ENCODE data around the gene OR7G1. TPM values are rescaled to one million over a fixed set of nuclear protein-coding genes. Genes with fewer than 3 reads are reported as not detected.
"Not testable (repeated sequence)": the region's sequence is repeated elsewhere in the genome, so short reads cannot be mapped to it uniquely, and the experiment has no call there.

Gene OR7G1
- polyA plus RNA-seq, 4 donors, result not detected

- DNase-seq (ENCODE audit: low read depth in 4 of 4, low spot score in 3 of 4), result no peak
These were observed 36.9 kb downstream of the OR7G1 start for GRCh38 chr19:9078651-9079050.

DNA sequence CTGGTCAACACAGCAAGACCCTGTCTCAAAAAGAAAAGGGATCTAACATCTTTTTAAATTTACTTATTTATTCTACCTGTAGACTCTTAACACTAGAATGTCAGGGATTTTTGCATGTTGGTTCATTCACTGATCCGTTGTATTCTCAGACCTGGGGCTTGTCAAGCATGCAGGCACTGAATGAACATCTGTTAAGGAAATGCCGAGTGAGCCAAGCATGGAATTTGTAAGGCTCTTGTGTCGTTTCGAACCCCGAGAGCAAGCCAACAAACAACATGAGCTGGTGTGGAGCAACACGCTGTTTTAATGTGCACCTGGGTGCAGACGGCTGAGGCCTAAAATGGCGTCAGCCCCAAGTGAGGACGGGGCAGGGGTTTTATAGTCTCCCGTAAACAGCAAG is 38.7 kb downstream of the OR7G1 start:
- DNase-seq (ENCODE audit: low read depth in 4 of 4, low spot score in 3 of 4), result no peak

DNA sequence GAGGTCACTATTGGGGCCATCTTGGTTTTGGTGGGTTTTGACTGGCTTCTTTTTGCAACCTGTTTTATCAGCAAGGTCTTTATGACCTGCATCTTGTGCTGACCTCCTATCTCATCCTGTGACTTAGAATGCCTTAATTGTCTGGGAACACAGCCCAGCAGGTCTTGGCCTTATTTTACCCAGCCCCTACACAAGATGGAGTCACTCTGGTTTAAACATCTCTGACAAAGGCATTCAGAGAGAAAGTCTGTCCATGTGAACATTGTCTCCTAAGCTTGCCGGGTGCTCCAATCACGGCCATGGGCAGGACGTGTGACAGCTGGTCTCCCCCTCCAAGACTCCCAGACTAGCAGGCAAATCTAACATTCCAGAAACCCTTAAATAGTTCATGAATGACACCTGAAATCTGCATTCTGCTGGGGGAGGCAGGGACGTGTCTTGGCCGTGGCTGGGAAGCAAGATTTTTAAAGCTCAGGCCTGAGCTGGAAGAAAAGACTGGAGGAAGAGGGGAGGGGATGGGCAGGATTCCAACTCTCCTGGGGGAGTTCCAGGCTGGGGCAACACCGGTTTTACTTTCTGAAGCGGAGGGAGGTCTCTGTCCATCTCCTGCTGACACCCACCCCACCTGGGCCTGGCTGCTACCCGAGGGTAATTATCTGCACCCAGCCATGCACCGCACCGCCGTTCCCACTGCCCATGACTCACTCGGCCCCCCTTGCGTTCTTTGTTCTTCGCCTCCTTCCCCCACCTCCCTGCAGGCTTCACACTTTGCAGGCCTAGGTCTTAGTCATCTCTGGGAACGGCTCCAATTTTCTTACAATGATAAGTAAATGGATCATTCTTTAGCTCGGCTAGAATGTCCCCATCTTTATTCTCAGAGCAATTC is 40.3 kb downstream of the OR7G1 start:
- DNase-seq (ENCODE audit: low read depth in 4 of 4, low spot score in 3 of 4), result peak in 3 of 4 donors; percentile 62 to 68 (median 65)

DNA sequence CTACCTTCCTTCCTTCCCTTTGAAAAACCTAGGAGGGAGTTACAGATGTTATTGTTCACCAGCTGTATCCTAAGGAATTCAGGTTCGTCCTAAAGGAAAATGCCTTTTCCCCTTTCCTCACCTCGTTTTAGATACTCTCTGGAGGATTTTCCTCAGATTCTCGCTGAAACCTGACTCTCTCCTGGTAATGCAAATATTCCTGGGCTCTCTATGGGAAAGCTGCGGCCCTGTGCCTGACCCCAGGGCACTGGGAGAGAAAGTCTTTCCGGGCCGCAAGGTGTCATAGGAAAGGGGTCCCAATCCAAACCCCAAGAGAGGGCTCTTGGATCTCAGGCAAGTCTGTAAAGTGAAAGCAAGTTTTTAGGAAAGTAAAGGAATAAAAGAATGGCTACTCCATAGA is 41.8 kb downstream of the OR7G1 start:
- DNase-seq (ENCODE audit: low read depth in 4 of 4, low spot score in 3 of 4), result no peak

DNA sequence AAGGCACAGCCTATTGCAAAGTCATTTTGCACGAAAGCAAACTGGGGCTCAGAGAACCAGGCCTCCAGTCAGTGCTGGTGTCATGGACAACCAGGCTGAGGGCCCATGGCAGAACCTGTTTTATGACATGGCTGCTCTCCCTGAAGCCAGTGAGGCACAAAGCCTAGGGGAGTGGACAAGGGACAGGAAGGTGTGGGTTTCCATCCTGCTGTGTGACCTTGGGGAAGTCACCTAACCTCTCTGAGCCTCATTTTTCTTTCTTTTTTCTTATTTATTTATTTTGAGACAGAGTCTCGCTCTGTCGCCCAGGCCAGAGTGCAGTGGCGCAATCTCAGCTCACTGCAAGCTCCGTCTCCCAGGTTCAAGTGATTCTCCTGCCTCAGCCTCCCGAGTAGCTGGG is 43.8 kb downstream of the OR7G1 start:
- DNase-seq (ENCODE audit: low read depth in 4 of 4, low spot score in 3 of 4), result not testable (repeated sequence)

DNA sequence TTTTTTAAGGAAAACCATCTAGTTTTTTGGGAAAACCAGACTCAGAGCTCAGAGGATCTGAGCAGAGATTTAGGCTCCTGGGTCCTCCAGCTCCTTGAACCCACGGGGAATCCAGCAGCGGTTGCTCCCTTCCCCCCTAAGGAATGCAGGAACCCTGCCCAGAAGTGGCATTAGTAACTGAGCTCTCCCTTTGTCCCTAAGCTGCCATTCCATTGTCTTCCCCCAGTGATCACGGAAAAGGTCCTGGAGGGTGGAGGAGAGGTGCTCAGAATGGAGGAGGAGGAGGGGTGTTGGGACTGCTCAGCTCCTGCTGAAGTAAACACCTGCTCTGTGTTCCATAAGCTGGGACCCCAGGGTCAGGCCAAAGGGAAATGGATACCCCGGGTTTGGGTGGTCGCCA is 45.5 kb downstream of the OR7G1 start:
- DNase-seq (ENCODE audit: low read depth in 4 of 4, low spot score in 3 of 4), result no peak

DNA sequence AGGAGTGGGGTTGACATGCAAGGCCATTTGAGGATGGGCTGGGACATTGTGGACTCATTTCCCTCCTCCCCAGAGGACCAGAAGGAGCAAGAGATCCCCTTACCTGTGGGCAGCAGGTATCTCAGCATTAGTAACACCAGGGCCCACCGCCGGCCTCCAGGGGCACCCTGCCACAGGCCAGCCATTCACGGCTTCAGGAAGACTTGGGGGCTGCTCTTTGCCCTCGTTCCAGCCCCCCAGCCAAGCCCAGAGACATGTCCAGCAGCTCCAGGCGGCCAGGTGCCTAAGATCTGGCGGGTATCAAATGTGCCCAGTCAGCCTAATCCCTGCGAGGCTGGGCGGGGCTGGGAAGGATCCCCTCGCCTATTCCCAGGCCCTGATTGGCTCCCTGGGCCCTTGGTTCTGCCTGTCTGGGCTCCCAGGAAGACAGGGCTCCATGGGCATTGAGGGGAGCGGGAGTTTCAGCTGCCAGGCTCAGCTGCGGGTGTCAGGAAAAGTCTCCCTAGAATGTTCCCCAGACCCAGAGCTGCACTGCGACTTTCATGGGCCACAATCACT is 50.0 kb downstream of the OR7G1 start:
- DNase-seq (ENCODE audit: low read depth in 4 of 4, low spot score in 3 of 4), result no peak

Other genes with a start within 250 kb of the OR7G1 start
- under 1 TPM; 0.01 to 0.07 (median 0.04) TPM for gene MUC16, start 105.4 kb downstream of the OR7G1 start, polyA plus RNA-seq (ENCODE audit: insufficient read length in 4 of 4)
- under 1 TPM in 2 of 4 donors, not detected in 2; 0.04 to 0.09 TPM for gene OR1M1, start 28.7 kb downstream of the OR7G1 start, polyA plus RNA-seq (ENCODE audit: insufficient read length in 4 of 4)
- gene OR7G2, start 8.3 kb downstream of the OR7G1 start, polyA plus RNA-seq (ENCODE audit: insufficient read length in 4 of 4), result under 1 TPM in 2 of 4 donors, not detected in 2; 0.03 to 0.07 TPM
- gene OR7G3, start 11.2 kb upstream of the OR7G1 start, polyA plus RNA-seq (ENCODE audit: insufficient read length in 4 of 4), result not detected
- gene ZNF317, start 24.6 kb upstream of the OR7G1 start, polyA plus RNA-seq (ENCODE audit: insufficient read length in 4 of 4), result 10 to 100 TPM; 36.3 to 41.8 (median 38.9) TPM
- under 1 TPM; 0.06 to 0.13 (median 0.08) TPM for gene OR7D2, start 63.2 kb upstream of the OR7G1 start, polyA plus RNA-seq (ENCODE audit: insufficient read length in 4 of 4)
- gene OR7D4, start 103.8 kb upstream of the OR7G1 start, polyA plus RNA-seq (ENCODE audit: insufficient read length in 4 of 4), result under 1 TPM in 1 of 4 donors, not detected in 3; 0.03 TPM
- not detected for gene OR7E24, start 135.2 kb upstream of the OR7G1 start, polyA plus RNA-seq (ENCODE audit: insufficient read length in 4 of 4)
- 1 to 10 TPM; 6.4 to 8.1 (median 7.3) TPM for gene ZNF699, start 194.1 kb upstream of the OR7G1 start, polyA plus RNA-seq (ENCODE audit: insufficient read length in 4 of 4)
- gene ZNF559, start 208.4 kb upstream of the OR7G1 start, polyA plus RNA-seq (ENCODE audit: insufficient read length in 4 of 4), result 10 to 100 TPM; 48.8 to 70.0 (median 64.0) TPM
- 10 to 100 TPM in 3 of 4 donors, 1 to 10 TPM in 1; 9.9 to 12.7 (median 11.1) TPM for gene ZNF177, start 247.2 kb upstream of the OR7G1 start, polyA plus RNA-seq (ENCODE audit: insufficient read length in 4 of 4)

All from right renal pelvis (tissue), 4 donors.